ENCODE data around the gene OSBPL5.
"Not testable (repeated sequence)": the region's sequence is repeated elsewhere in the genome, so short reads cannot be mapped to it uniquely, and the experiment has no call there.

OSBPL5 gene

DNA sequence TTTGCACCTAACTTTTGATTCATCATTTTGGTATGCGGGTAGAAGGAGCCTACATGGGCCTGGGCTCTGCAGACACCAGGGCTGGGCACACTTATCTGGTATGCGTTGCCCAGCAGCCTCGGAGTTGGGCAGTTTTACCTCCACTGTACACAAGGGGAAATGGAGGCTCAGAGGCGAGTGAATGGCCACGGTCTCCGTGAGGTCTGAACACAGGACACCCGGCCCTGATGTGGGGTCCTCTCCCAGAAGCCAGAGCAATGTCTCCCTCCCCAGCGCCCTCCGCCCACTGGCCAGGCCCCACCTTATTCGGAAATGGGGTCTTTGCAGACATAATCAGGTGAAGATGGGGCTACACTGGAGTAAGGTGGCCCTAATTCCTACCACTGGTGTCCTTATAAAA is 43.7 kb downstream of the OSBPL5 start:
- DNase-seq (ENCODE audit: low spot score), result no peak
- in situ Hi-C loops (cut with MboI; ENCODE audit: low pct_unique_long_range_greater_than_20kb, low sequenced_read_pairs, unreplicated experiment), result no loop called here
- TF ChIP-seq, protein P1, sequence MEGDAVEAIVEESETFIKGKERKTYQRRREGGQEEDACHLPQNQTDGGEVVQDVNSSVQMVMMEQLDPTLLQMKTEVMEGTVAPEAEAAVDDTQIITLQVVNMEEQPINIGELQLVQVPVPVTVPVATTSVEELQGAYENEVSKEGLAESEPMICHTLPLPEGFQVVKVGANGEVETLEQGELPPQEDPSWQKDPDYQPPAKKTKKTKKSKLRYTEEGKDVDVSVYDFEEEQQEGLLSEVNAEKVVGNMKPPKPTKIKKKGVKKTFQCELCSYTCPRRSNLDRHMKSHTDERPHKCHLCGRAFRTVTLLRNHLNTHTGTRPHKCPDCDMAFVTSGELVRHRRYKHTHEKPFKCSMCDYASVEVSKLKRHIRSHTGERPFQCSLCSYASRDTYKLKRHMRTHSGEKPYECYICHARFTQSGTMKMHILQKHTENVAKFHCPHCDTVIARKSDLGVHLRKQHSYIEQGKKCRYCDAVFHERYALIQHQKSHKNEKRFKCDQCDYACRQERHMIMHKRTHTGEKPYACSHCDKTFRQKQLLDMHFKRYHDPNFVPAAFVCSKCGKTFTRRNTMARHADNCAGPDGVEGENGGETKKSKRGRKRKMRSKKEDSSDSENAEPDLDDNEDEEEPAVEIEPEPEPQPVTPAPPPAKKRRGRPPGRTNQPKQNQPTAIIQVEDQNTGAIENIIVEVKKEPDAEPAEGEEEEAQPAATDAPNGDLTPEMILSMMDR (IDR thresholded peaks at IDR 0.05; ENCODE audit: extremely low read depth, insufficient read depth, missing control alignments), result no peak

DNA sequence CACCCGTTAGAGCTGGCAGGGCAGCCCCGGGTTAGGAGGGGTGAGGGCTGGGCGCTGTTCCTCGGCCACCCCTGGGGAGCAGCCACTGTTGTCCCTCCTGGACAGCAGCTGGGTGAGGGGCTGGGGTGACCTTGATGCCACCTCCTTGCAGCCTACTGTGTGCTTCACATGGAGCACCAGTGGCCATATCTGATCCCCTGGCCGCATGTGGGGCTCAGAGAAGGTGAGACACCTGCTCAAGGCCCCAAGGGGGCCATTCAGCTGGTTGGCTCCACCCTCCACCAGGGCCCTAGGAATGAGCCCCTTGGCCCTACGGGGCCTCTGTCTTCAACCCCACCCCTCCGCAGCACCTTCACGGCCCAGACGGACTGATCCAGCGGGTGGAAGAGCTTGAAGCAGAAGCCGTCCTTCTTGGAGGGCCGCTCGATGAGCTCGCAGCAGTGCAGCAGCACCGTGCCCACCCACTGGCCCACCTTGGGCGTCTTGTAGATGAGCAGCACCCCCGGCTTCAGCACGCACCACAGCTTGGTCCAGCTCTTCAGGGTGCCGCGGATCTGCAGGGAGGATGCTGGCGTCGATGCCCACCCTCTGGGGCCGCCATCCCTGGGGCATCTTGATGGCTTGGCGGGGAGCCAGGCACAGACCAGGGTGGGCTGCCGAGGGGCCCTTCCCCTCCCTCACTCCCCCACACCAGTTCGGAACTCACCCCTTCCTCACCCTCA is 44.9 kb downstream of the OSBPL5 start:
- TF ChIP-seq, protein P1 (IDR thresholded peaks at IDR 0.05; ENCODE audit: extremely low read depth, insufficient read depth, missing control alignments), result no peak
- in situ Hi-C loops (cut with MboI; ENCODE audit: low pct_unique_long_range_greater_than_20kb, low sequenced_read_pairs, unreplicated experiment), result no loop called here
- DNase-seq (ENCODE audit: low spot score), result no peak

DNA sequence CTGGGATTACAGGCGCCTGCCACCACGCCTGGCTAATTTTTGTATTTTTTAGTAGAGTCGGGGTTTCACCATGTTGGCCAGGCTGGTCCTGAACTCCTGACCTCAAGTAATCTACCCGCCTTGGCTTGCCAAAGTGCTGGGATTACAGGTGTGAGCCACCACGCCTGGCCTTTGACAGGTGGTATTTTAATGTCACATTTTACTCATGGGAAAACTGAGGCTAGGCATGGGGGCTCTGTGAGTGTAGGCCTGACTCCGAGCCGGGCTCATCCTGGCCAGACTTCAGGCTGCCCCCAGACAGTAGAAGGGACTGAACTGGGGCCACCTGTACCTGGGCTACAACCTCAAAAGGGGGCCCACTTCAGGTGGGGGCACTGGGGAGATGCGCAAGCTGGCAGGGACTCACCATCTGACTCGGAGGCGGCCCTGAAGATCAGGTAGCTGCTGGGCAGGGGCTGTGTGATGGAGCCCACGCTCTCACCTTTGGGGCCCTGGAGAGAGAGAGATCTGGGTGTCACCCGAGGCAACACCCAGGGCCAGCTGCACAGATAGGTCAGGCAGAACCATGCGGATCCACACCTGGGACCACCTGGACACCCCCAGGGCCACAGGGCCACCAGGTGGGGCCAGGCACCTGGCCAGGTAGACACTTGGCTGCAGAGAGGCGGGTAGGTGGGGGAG is 45.8 kb downstream of the OSBPL5 start:
- TF ChIP-seq, protein P1 (IDR thresholded peaks at IDR 0.05; ENCODE audit: extremely low read depth, insufficient read depth, missing control alignments), result no peak
- in situ Hi-C loops (cut with MboI; ENCODE audit: low pct_unique_long_range_greater_than_20kb, low sequenced_read_pairs, unreplicated experiment), result no loop called here
- no peak for DNase-seq (ENCODE audit: low spot score)

DNA sequence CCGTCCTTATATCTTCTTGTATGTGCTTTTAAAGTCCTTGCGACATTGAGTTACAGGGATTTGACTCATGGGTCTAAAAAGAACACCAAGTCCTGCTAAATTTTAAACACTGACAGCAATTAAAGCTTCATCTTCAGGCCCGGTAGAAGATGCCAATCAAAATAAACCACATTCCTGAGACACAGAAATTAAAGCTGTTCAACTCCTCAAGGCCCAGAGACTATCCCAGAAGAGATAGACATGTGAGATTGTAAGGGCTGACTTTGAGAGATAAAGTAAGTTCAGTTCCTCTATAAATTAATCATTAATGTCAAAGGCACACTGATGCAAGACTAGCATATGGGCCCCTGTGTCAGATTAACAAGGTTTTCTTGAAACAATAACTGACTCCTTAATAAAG is 49.8 kb downstream of the OSBPL5 start:
- DNase-seq (ENCODE audit: low spot score), result no peak
- in situ Hi-C loops (cut with MboI; ENCODE audit: low pct_unique_long_range_greater_than_20kb, low sequenced_read_pairs, unreplicated experiment), result no loop called here
- TF ChIP-seq, protein P1 (IDR thresholded peaks at IDR 0.05; ENCODE audit: extremely low read depth, insufficient read depth, missing control alignments), result no peak

DNA sequence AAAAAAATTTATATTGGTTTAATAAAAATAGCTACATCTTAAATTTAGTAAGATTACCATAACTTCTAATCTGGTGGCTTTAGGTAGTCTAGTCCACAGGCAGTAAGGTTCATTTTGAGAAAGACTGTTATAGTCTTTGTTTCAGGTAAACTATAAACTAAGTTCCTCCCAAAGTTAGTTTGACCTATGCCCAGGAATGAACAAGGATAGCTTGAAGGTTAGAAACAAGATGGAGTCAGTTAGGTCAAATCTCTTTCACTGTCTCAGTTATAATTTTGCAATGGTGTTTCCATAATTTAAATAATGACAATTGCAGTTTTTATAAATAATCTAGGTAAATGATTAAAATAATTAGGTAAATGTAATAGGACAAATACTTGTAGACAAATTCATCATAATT is 51.4 kb downstream of the OSBPL5 start:
- DNase-seq (ENCODE audit: low spot score); in situ Hi-C loops (cut with MboI; ENCODE audit: low pct_unique_long_range_greater_than_20kb, low sequenced_read_pairs, unreplicated experiment): not testable (repeated sequence)

DNA sequence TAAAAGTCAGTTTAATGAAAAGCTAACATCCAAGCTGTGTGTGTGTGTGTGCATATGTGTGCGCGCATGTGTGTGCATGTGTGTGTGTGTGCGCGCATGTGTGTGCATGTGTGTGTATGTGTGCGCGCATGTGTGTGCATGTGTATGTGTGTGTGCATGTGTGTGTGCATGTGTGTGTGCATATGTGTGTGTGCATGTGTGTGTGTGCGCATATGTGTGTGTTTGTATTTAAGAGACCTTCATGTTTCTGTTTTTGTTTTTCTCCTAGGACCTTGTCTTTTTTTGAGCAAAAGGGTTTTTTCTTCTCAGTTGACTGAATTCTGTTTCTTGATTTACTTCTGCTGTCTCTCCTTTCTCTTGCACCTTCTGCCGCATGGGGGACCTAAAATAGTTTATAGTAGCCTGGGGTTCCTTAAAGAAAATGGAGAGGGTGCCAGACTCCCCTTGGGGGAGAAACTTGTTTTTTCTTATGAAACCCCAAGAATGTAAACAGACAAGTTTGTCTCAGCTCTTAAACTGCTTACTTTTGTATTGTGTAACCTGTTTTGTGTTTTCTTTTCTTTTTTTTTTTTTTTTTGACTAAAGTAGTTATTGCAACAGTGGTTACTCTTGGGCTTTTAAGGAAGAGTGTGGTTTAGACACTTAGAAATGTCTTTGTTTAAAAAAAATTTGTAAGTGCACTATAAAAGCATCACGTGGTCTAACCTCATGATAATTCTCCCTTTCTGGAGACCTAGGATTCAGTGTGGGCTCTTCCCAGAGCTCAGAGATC is 53.0 kb downstream of the OSBPL5 start:
- DNase-seq (ENCODE audit: low spot score), result no peak
- TF ChIP-seq, protein P1 (IDR thresholded peaks at IDR 0.05; ENCODE audit: extremely low read depth, insufficient read depth, missing control alignments), result no peak
- in situ Hi-C loops (cut with MboI; ENCODE audit: low pct_unique_long_range_greater_than_20kb, low sequenced_read_pairs, unreplicated experiment), result no loop called here

DNA sequence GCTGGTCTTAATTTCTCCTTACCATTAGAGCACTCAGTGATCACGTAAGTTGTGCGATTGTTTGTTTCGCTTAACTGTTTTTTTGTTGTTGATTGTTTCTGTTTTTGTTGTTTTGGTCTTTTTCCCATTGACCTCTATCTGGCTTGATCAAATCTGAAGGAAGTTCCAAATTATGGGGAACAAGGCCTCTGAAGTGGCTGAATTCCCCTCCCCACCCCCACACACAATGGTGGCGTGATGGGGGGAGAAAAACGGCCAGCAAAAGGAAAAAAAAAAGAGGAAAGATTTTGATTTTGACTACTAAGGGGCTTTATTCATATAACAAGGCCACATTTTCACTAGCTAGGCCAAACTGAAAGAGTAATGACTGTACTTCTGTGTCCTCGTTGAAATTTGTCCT is 53.6 kb downstream of the OSBPL5 start:
- in situ Hi-C loops (cut with MboI; ENCODE audit: low pct_unique_long_range_greater_than_20kb, low sequenced_read_pairs, unreplicated experiment), result no loop called here
- TF ChIP-seq, protein P1 (IDR thresholded peaks at IDR 0.05; ENCODE audit: extremely low read depth, insufficient read depth, missing control alignments), result no peak
- DNase-seq (ENCODE audit: low spot score), result no peak

Data from GM13977 (cell line).